ENCODE results near the gene ZDHHC11B. TPM values are rescaled to one million over a fixed set of nuclear protein-coding genes. Genes with fewer than 3 reads are reported as not detected.
"Not testable (repeated sequence)": the region's sequence is repeated elsewhere in the genome, so short reads cannot be mapped to it uniquely, and the experiment has no call there.

Gene ZDHHC11B
- total RNA-seq, 1 experiment from 2014 or later: 3.8 TPM

GRCh38 chr5:751496-751895 is 33.0 kb downstream of the ZDHHC11B start:
- ATAC-seq: no peak
- Histone ChIP-seq H3K4me3 (replicated peaks in 1 of 2; ENCODE audit: low read depth in 1 of 2, low read length in 2 of 2) (no peak overlapping the region), H3K36me3 (ENCODE audit: control insufficient read depth in 1 of 2, insufficient read depth in 2 of 2, low read length in 2 of 2) (no peaks in the 10 kb centered on the region), H3K9me3 (ENCODE audit: control insufficient read depth in 1 of 2, insufficient read depth in 1 of 2, low read depth in 1 of 2, low read length in 2 of 2) (no peaks in the 10 kb centered on the region), H3K79me2 (ENCODE audit: insufficient read depth, low read length) (no peaks in the 10 kb centered on the region), H3K9me2 (ENCODE audit: insufficient read depth) (no peaks in the 10 kb centered on the region), H3K27me3 (ENCODE audit: insufficient read depth, low read length) (no peaks in the 10 kb centered on the region), H3K4me1 (ENCODE audit: control insufficient read depth in 1 of 2, insufficient read depth in 2 of 2, low read length in 2 of 2) (no peaks in the 10 kb centered on the region), H3K4me2 (ENCODE audit: low read length) (no peak overlapping the region), H4K20me1 (ENCODE audit: insufficient read depth) (no peaks in the 10 kb centered on the region), H3K9ac (ENCODE audit: low read length) (no peak overlapping the region), H2AFZ (ENCODE audit: low read depth, low read length, poor library complexity, severe bottlenecking) (no peak overlapping the region), H3K27ac (ENCODE audit: low read depth, low read length) (no peak overlapping the region)
- DNase-seq (ENCODE audit: low read depth, low spot score): no peak
- ChIA-PET POLR2A (no interaction called here), RAD21 (ENCODE audit: low non-redundant PET in 1 of 2, low total read pairs in 2 of 2, uncharacterized antibody in 2 of 2, unreplicated experiment in 2 of 2) (no interaction called here), CTCF (no interaction called here)
- TF ChIP-seq CBX3 (IDR thresholded peaks at IDR 0.05; ENCODE audit: low read depth) (no peak), ZNF274 (IDR thresholded peaks at IDR 0.05; ENCODE audit: low read depth, low read length) (no peak), JUND (IDR thresholded peaks at IDR 0.05) (no peak), SP1 (IDR thresholded peaks at IDR 0.05; ENCODE audit: low read depth) (no peak), SRF (IDR thresholded peaks at IDR 0.05; ENCODE audit: low read depth) (no peak), POLR2AphosphoS5 (IDR thresholded peaks at IDR 0.05; ENCODE audit: low read depth, low read length) (no peak), ELF1 (IDR thresholded peaks at IDR 0.05; ENCODE audit: borderline replicate concordance, low read depth) (no peak), EGR1 (IDR thresholded peaks at IDR 0.05; ENCODE audit: low read depth) (no peak), EZH2phosphoT487 (IDR thresholded peaks at IDR 0.05; ENCODE audit: borderline replicate concordance) (no peak), EZH2 (IDR thresholded peaks at IDR 0.05) (no peak), YY1 (IDR thresholded peaks at IDR 0.05; ENCODE audit: extremely low read depth, insufficient replicate concordance, low read depth, low read length) (no peak), CTCF (IDR thresholded peaks at IDR 0.05 in 2 of 3, conservative IDR thresholded peaks at IDR 0.05 in 1 of 3; ENCODE audit: borderline replicate concordance in 1 of 3, insufficient read depth in 1 of 3, low read depth in 2 of 3, low read length in 2 of 3) (no peak), CEBPB (IDR thresholded peaks at IDR 0.05; ENCODE audit: low read depth) (no peak), SIN3A (IDR thresholded peaks at IDR 0.05; ENCODE audit: low read depth) (no peak), POLR2A (IDR thresholded peaks at IDR 0.05; ENCODE audit: borderline replicate concordance, extremely low read depth, insufficient read depth, insufficient read length) (no peak), REST (IDR thresholded peaks at IDR 0.05; ENCODE audit: low read depth) (no peak), FOSL1 (IDR thresholded peaks at IDR 0.05; ENCODE audit: low read depth) (no peak), TCF7L2 (IDR thresholded peaks at IDR 0.05; ENCODE audit: borderline replicate concordance, extremely low read depth, insufficient read depth, insufficient read length) (no peak)
- BruUV-seq (replicated peaks): no TSS peak
- intact Hi-C loops (cut with micrococcal nuclease): no loop called here

GRCh38 chr5:750226-750625 is 34.3 kb downstream of the ZDHHC11B start:
- RAD21 ChIA-PET (ENCODE audit: low non-redundant PET in 1 of 2, low total read pairs in 2 of 2, uncharacterized antibody in 2 of 2, unreplicated experiment in 2 of 2); DNase-seq (ENCODE audit: low read depth, low spot score); H3K4me2 ChIP-seq (ENCODE audit: low read length): not testable (repeated sequence)

More at GRCh38 chr5:750226-750625, 34.3 kb downstream of the ZDHHC11B start:
- H3K4me3 ChIP-seq (replicated peaks in 1 of 2; ENCODE audit: low read depth in 1 of 2, low read length in 2 of 2); H3K4me1 ChIP-seq (ENCODE audit: control insufficient read depth in 1 of 2, insufficient read depth in 2 of 2, low read length in 2 of 2); H2AFZ ChIP-seq (ENCODE audit: low read depth, low read length, poor library complexity, severe bottlenecking); H3K9ac ChIP-seq (ENCODE audit: low read length); intact Hi-C loops (cut with micrococcal nuclease); H3K79me2 ChIP-seq (ENCODE audit: insufficient read depth, low read length); CTCF ChIA-PET; H3K27ac ChIP-seq (ENCODE audit: low read depth, low read length); H3K9me2 ChIP-seq (ENCODE audit: insufficient read depth); H3K27me3 ChIP-seq (ENCODE audit: insufficient read depth, low read length); H4K20me1 ChIP-seq (ENCODE audit: insufficient read depth); ATAC-seq; H3K36me3 ChIP-seq (ENCODE audit: control insufficient read depth in 1 of 2, insufficient read depth in 2 of 2, low read length in 2 of 2); POLR2A ChIA-PET; BruUV-seq (replicated peaks); H3K9me3 ChIP-seq (ENCODE audit: control insufficient read depth in 1 of 2, insufficient read depth in 1 of 2, low read depth in 1 of 2, low read length in 2 of 2): not testable (repeated sequence)

Data from HCT116 (cell line).